K562 (cell line): Measurements from ENCODE around the gene B3GALNT1. TPM values are rescaled to one million over a fixed set of nuclear protein-coding genes. Genes with fewer than 3 reads are reported as not detected.

Experiments
- ATAC-seq: fragments of 200-7000 bp; cut with Tn5 transposase; 3 replicates; pipeline ENCODE4 v1.9.1; 2020; ENCODE audit warnings: moderate library complexity
- BruUV-seq: library from RNA; stranded (reverse); fragments of 400-500 nt; replicated peaks from 2 replicates; lab custom pipeline; 2021; lab: Mats Ljungman, UMichigan
- CTCF ChIA-PET: fragments of 300-600 bp; formaldehyde crosslinking; extraction: SDS; loops from one replicate; lab custom pipeline; 2021; ENCODE audit warnings: low intra/inter-chr PET ratio; lab: Yijun Ruan, JAX
- POLR2A ChIA-PET: fragments of 300-600, 350-650 bp; sonication (Branson Sonifier 250); formaldehyde crosslinking; extraction: SDS; loops from one replicate; lab custom pipeline; 2021; ENCODE audit warnings: antibody characterized with exemption, inconsistent platforms; lab: Yijun Ruan, JAX
- DNase-seq, 4 experiments: peaks; one replicate each; pipeline versions ENCODE4 v3.0.0 to v3.0.0-alpha.2; 2011 to 2018; ENCODE audit warnings: low spot score in 3 of 4, mixed read lengths in 3 of 4; ENCODE audit errors: extremely low read depth in 1 of 4
- FAIRE-seq: peaks from 2 replicates; lab custom pipeline; 2011; peaks lifted over from hg19 to GRCh38; lab: Jason Lieb, UNC
- H2AFZ ChIP-seq: 2 replicates; pipeline ENCODE4 v1.6.0; 2011; ENCODE audit warnings: low read depth, low read length, control low read depth, inconsistent platforms
- H3K27ac ChIP-seq: fragments of 200-600 bp; 3 replicates; pipeline ENCODE4 v1.8.0; 2011; ENCODE audit warnings: low read depth, mild to moderate bottlenecking, control low read depth, inconsistent platforms, low read length, moderate library complexity, mixed read lengths; ENCODE audit errors: extremely low read depth
- H3K27me3 ChIP-seq, 2 experiments: fragments of 300-600 bp in 1 of 2; 2 replicates in 1 of 2; 3 replicates in 1 of 2; pipeline versions ENCODE4 v1.6.0 to v1.8.0; 2011; ENCODE audit warnings: inconsistent platforms in 2 of 2, low read length in 2 of 2, mild to moderate bottlenecking in 1 of 2, mixed read lengths in 1 of 2, moderate library complexity in 1 of 2; ENCODE audit not compliant: control insufficient read depth in 2 of 2, insufficient read depth in 2 of 2
- H3K36me3 ChIP-seq: fragments of 300-600 bp; 3 replicates; pipeline ENCODE4 v1.8.0; 2011; ENCODE audit warnings: mild to moderate bottlenecking, low read length, inconsistent platforms; ENCODE audit not compliant: control insufficient read depth, insufficient read depth
- H3K4me1 ChIP-seq, 2 experiments: fragments of 200-600 bp in 1 of 2; replicated peaks in 1 of 2; 2 replicates in 1 of 2; 3 replicates in 1 of 2; pipeline versions ENCODE4 v1.5.1 to v1.8.0; 2011; ENCODE audit warnings: inconsistent platforms in 2 of 2, low read length in 2 of 2, mild to moderate bottlenecking in 1 of 2, mixed read lengths in 1 of 2, moderate library complexity in 1 of 2; ENCODE audit not compliant: control insufficient read depth in 2 of 2, insufficient read depth in 2 of 2
- H3K4me2 ChIP-seq: 2 replicates; pipeline ENCODE4 v1.6.1; 2011; ENCODE audit warnings: low read length, control low read depth, inconsistent platforms, mixed read lengths; ENCODE audit not compliant: insufficient read depth
- H3K4me3 ChIP-seq: fragments of 200-600 bp; sonication (generic), shearing (Covaris generic); 2 replicates; pipeline ENCODE4 v1.5.1; 2016; ENCODE audit warnings: control low read depth, inconsistent platforms
- H3K79me2 ChIP-seq: fragments of 200-600 bp; 3 replicates; pipeline ENCODE4 v1.8.0; 2011; ENCODE audit warnings: low read length, inconsistent platforms; ENCODE audit not compliant: control insufficient read depth, insufficient read depth
- H3K9ac ChIP-seq, 2 experiments: 2 replicates each; pipeline versions ENCODE4 v1.6.0 to v1.6.1; 2011; ENCODE audit warnings: low read depth in 2 of 2, low read length in 2 of 2, control low read depth in 1 of 2, inconsistent platforms in 1 of 2, mild to moderate bottlenecking in 1 of 2, mixed read lengths in 1 of 2; ENCODE audit not compliant: insufficient read depth in 1 of 2
- H3K9me1 ChIP-seq: one replicate; pipeline ENCODE4 v1.6.0; 2011; ENCODE audit warnings: inconsistent platforms, mild to moderate bottlenecking, low read length, moderate library complexity; ENCODE audit not compliant: control insufficient read depth, insufficient read depth
- H3K9me3 ChIP-seq: replicated peaks from 2 replicates; pipeline ENCODE4 v1.5.1; 2011; ENCODE audit warnings: low read depth, low read length, inconsistent platforms; ENCODE audit not compliant: control insufficient read depth, insufficient read depth
- H4K20me1 ChIP-seq: replicated peaks from 2 replicates; pipeline ENCODE4 v1.6.1; 2011; ENCODE audit warnings: low read length, inconsistent platforms, mixed read lengths; ENCODE audit not compliant: control insufficient read depth, insufficient read depth
- BDP1 ChIP-seq: IDR thresholded peaks from 3 replicates; pipeline ENCODE4 v1.6.1; 2011; ENCODE audit not compliant: insufficient read length, insufficient read depth
- BRD4 ChIP-seq: fragments of 200-600 bp; sonication (generic); IDR thresholded peaks from 2 replicates; pipeline ENCODE4 v1.6.1; 2017; ENCODE audit warnings: inconsistent platforms
- FOXP1 ChIP-seq: sonication (generic); formaldehyde crosslinking; IDR thresholded peaks from 2 replicates; pipeline ENCODE4 v1.8.0; 2022; ENCODE audit warnings: mild to moderate bottlenecking, missing genetic modification reagents
- GATAD2A ChIP-seq: fragments of 450-650 bp; IDR thresholded peaks from 2 replicates; pipeline ENCODE4 v1.6.1; 2017
- NELFE ChIP-seq: IDR thresholded peaks from 2 replicates; pipeline ENCODE4 v1.6.1; 2011; ENCODE audit warnings: mild to moderate bottlenecking; ENCODE audit not compliant: insufficient read depth, insufficient read length
- NFRKB ChIP-seq: fragments of 450-650 bp; IDR thresholded peaks from 2 replicates; pipeline ENCODE4 v1.6.1; 2016; ENCODE audit warnings: low read depth
- POU5F1 ChIP-seq: fragments of 150-350 bp; IDR thresholded peaks from 2 replicates; pipeline ENCODE4 v1.6.1; 2014; ENCODE audit warnings: borderline replicate concordance, low read length, low read depth, mild to moderate bottlenecking; ENCODE audit not compliant: partially characterized antibody
- ZFP30 ChIP-seq: fragments of 250-450 bp; sonication (Bioruptor Pico); IDR thresholded peaks from 2 replicates; pipeline ENCODE4 v1.8.0; 2022; ENCODE audit warnings: moderate library complexity, mild to moderate bottlenecking, inconsistent platforms, borderline replicate concordance
- ZKSCAN1 ChIP-seq: fragments of 150-350 bp; IDR thresholded peaks from 2 replicates; pipeline ENCODE4 v1.6.1; 2016; ENCODE audit warnings: low read depth, low read length
- ZNF75A ChIP-seq: fragments of 450-650 bp; formaldehyde crosslinking; IDR thresholded peaks from 2 replicates; pipeline ENCODE4 v1.4.0; 2020; ENCODE audit warnings: mild to moderate bottlenecking
- WGBS: fragments of 100-300 bp; shearing (Covaris generic); methylation state at CpG from one replicate; pipeline ENCODE4 v1.1.6; 2016; ENCODE audit warnings: low coverage, mixed read lengths; ENCODE audit not compliant: insufficient coverage; ENCODE audit errors: missing lambda C conversion rate; 5-methylcytosine and 5-hydroxymethylcytosine counted together
- in situ Hi-C: fragments of 300-500 bp; cut with MboI; formaldehyde crosslinking; loops from 4 replicates; pipeline ENCODE4 v1.15.0; 2018; ENCODE audit warnings: inconsistent platforms, mixed read lengths
- intact Hi-C: fragments of 100-400 bp; cut with micrococcal nuclease; formaldehyde crosslinking; loops from 2 replicates; pipeline ENCODE4 v1.14.2; 2022
- polyA plus RNA-seq, 8 experiments: library from polyadenylated mRNA; depleted of rRNA in 4 of 8; stranded (reverse) in 5 of 8; unstranded in 3 of 8; fragments of >200 nt; fragmentation: Nextera tagmentation in 2 of 8; fragmentation: Illumina TruSeq in 1 of 8; extraction: Ambion mirVana in 2 of 8; extraction: Trizol in 1 of 8; gene quantifications; 2 replicates each; pipeline versions ENCODE4 v1.2.1 to v1.2.3, GENCODE V29; 2011 to 2014; ENCODE audit warnings: inconsistent platforms in 1 of 8, missing spikeins in 1 of 8
- total RNA-seq, 7 experiments: library from RNA; depleted of rRNA in 6 of 7; stranded (reverse); fragments of >200 nt in 6 of 7; fragmentation: Illumina TruSeq in 2 of 7; extraction: Trizol in 2 of 7; gene quantifications; 2 replicates each; pipeline versions ENCODE4 v1.2.1 to v1.2.3, GENCODE V29; 2011 to 2021; ENCODE audit warnings: low replicate concordance in 1 of 7
- TF ChIP-seq, protein P1 (sequence below): fragments of 250-450 bp; sonication (Bioruptor Pico); IDR thresholded peaks from 2 replicates; pipeline ENCODE4 v1.4.0; 2020
- TF ChIP-seq, protein P2 (sequence below): sonication (generic); formaldehyde crosslinking; IDR thresholded peaks from 2 replicates; pipeline ENCODE4 v1.8.1; 2023; ENCODE audit warnings: mild to moderate bottlenecking, missing genetic modification reagents
- TF ChIP-seq, protein P3 (sequence below): fragments of 250-450 bp; sonication (Bioruptor Pico); IDR thresholded peaks from 2 replicates; pipeline ENCODE4 v1.8.0; 2021; ENCODE audit warnings: moderate library complexity, mild to moderate bottlenecking, inconsistent platforms
- TF ChIP-seq, protein P4 (sequence below): fragments of 250-450 bp; sonication (Bioruptor Pico); IDR thresholded peaks from 2 replicates; pipeline ENCODE4 v1.4.0; 2020; ENCODE audit warnings: borderline replicate concordance

Gene B3GALNT1
- total and polyA plus RNA-seq, 9 of the 15 experiments (the other 6 are each of a cell fraction or from before 2014, with no cell fraction given), result 0.53 to 2.0 (median 1.2) TPM

DNA sequence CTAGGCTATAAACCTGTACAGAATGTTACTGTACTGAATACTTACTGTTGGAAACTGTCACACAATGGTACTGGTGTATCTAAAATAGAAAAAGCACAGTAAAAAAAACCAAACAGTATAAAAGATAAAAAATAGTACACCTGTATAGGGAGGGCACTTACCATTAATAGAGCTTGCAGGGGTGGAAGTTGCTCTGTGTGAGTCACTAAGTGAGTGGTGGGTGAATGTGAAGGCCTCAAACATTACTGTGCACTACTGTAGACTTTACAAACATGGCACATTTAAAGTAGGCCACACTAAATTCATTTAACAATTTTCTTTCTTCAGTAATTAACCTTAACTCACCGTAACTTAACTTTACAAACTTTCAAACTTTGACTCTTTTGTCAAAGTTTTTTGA is 22.0 kb downstream of the B3GALNT1 start (continued):
- TF ChIP-seq ZNF75A (CRISPR knock-in tag), result no peak
- TF ChIP-seq, protein P1, sequence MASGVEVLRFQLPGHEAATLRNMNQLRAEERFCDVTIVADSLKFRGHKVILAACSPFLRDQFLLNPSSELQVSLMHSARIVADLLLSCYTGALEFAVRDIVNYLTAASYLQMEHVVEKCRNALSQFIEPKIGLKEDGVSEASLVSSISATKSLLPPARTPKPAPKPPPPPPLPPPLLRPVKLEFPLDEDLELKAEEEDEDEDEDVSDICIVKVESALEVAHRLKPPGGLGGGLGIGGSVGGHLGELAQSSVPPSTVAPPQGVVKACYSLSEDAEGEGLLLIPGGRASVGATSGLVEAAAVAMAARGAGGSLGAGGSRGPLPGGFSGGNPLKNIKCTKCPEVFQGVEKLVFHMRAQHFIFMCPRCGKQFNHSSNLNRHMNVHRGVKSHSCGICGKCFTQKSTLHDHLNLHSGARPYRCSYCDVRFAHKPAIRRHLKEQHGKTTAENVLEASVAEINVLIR (CRISPR knock-in tag), result no peak
- TF ChIP-seq, protein P2, sequence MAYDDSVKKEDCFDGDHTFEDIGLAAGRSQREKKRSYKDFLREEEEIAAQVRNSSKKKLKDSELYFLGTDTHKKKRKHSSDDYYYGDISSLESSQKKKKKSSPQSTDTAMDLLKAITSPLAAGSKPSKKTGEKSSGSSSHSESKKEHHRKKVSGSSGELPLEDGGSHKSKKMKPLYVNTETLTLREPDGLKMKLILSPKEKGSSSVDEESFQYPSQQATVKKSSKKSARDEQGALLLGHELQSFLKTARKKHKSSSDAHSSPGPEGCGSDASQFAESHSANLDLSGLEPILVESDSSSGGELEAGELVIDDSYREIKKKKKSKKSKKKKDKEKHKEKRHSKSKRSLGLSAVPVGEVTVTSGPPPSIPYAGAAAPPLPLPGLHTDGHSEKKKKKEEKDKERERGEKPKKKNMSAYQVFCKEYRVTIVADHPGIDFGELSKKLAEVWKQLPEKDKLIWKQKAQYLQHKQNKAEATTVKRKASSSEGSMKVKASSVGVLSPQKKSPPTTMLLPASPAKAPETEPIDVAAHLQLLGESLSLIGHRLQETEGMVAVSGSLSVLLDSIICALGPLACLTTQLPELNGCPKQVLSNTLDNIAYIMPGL (CRISPR knock-in tag), result no peak
- no peak for TF ChIP-seq GATAD2A
- no peak for TF ChIP-seq POU5F1

DNA sequence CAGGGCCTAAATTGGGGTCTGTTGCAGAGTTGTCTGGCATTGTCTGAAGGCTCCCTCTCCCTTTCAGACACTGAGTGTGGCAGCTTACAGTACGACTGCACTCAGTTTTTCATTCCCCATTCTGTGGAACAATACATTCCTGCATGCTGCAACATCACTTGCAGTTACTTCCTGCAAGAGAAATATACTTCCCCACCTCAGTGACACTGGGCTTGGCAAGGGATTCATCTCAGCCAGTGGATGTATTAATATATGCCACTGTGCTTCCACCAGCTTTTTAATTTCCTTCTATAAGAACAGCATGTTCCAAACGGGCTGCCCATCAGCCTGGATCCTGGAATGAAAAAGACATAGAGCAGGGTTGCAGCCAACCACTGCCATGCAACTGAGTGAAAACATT is 23.1 kb downstream of the B3GALNT1 start:
- in situ Hi-C loops, result no loop called here
- Histone ChIP-seq H3K27ac (no peak overlapping the region), H3K4me2 (no peak overlapping the region), H3K9ac (no peak overlapping the region), H3K79me2 (no peaks in the 10 kb centered on the region), H3K4me3 (no peak overlapping the region), H3K4me1 (no peaks in the 10 kb centered on the region), H3K9me3 (no peaks in the 10 kb centered on the region), H3K27me3 (no peaks in the 10 kb centered on the region; a peak in 1 of 5 replicates), H4K20me1 (no peaks in the 10 kb centered on the region), H3K9me1 (no peaks in the 10 kb centered on the region), H3K36me3 (no peaks in the 10 kb centered on the region), H2AFZ (no peak overlapping the region)
- intact Hi-C loops, result no loop called here
- ATAC-seq (no peak), DNase-seq (no peak), FAIRE-seq (no peak)
- ChIA-PET CTCF (no interaction called here), POLR2A (no interaction called here)
- no TSS peak for BruUV-seq
- WGBS, result 0% methylated on average over 1 of the region's 2 CpGs
- TF ChIP-seq, protein P2 (CRISPR knock-in tag), result no peak
- TF ChIP-seq, protein P3, sequence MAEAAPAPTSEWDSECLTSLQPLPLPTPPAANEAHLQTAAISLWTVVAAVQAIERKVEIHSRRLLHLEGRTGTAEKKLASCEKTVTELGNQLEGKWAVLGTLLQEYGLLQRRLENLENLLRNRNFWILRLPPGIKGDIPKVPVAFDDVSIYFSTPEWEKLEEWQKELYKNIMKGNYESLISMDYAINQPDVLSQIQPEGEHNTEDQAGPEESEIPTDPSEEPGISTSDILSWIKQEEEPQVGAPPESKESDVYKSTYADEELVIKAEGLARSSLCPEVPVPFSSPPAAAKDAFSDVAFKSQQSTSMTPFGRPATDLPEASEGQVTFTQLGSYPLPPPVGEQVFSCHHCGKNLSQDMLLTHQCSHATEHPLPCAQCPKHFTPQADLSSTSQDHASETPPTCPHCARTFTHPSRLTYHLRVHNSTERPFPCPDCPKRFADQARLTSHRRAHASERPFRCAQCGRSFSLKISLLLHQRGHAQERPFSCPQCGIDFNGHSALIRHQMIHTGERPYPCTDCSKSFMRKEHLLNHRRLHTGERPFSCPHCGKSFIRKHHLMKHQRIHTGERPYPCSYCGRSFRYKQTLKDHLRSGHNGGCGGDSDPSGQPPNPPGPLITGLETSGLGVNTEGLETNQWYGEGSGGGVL (CRISPR knock-in tag), result no peak
- TF ChIP-seq BRD4 (no peak), NELFE (no peak), FOXP1 (CRISPR knock-in tag) (no peak), ZFP30 (CRISPR knock-in tag) (no peak), ZKSCAN1 (no peak), NFRKB (no peak), BDP1 (no peak)
- TF ChIP-seq, protein P4, sequence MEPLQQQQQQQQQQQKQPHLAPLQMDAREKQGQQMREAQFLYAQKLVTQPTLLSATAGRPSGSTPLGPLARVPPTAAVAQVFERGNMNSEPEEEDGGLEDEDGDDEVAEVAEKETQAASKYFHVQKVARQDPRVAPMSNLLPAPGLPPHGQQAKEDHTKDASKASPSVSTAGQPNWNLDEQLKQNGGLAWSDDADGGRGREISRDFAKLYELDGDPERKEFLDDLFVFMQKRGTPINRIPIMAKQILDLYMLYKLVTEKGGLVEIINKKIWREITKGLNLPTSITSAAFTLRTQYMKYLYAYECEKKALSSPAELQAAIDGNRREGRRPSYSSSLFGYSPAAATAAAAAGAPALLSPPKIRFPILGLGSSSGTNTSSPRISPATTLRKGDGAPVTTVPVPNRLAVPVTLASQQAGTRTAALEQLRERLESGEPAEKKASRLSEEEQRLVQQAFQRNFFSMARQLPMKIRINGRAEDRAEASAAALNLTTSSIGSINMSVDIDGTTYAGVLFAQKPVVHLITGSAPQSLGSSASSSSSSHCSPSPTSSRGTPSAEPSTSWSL (CRISPR knock-in tag), result no peak
